Mononuclear cell (primary cell): Measurements from ENCODE around the gene MRFAP1. TPM values are rescaled to one million over a fixed set of nuclear protein-coding genes. Genes with fewer than 3 reads are reported as not detected.
"Not testable (repeated sequence)": the region's sequence is repeated elsewhere in the genome, so short reads cannot be mapped to it uniquely, and the experiment has no call there.

ENCODE experiments used
- H3K27me3 ChIP-seq: 2 replicates; pipeline ENCODE4 v1.6.0; 2011; ENCODE audit warnings: low read length, control low read depth; ENCODE audit not compliant: insufficient read depth
- H3K4me1 ChIP-seq: 2 replicates; pipeline ENCODE4 v1.5.1; 2011; ENCODE audit warnings: mild to moderate bottlenecking, low read length, control low read depth; ENCODE audit not compliant: insufficient read depth
- H3K4me3 ChIP-seq: 2 replicates; pipeline ENCODE4 v1.5.1; 2011; ENCODE audit warnings: mild to moderate bottlenecking, low read length, moderate library complexity
- H3K9me3 ChIP-seq: 2 replicates; pipeline ENCODE4 v1.5.1; 2011; ENCODE audit warnings: low read depth, mild to moderate bottlenecking, control low read depth, low read length
- total RNA-seq: library from RNA; depleted of rRNA; stranded (reverse); fragments of >200 nt; gene quantifications from one replicate; pipeline ENCODE4 v1.2.3, GENCODE V29; 2012

MRFAP1 gene
- total RNA-seq, 1 donor, result 77.9 TPM

DNA sequence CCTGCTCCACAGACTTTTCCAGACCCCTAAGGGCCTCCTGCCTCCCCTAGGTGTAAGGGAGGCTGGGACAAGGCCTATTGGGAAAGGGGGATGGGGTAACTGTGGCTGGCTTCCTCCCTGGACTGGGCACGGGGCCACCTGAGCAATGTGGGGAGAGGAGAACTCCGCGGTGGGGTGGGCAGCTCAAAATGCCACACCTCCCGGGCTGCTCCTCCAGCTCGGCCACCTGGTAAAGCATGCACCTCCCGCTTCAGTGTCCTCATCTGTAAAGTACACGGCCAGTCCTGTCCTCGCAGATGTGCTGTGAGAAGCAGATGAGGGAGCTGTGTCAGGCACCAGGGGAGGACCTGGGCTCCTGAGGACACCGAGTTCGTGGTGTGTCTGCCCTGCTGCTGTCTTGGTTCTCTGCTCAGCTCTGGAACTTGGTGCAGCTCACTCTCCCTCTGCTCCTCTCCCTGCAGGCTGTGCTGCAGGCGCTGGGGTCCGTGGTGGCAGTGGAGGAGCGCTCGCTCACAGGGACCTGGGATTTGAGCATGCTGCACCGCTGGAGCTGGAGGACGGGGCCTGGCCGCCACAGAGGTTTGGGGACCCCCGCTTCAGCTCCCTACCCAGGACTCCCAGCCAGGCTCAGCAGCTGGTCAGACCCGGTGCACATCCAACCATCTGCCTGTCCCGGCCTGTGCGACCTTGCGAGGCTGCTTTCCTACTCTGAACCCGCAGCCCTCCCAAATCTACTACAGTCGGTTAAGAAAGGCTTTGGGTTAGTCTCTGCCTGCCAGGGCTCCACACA is 20.8 kb upstream of the MRFAP1 start:
- H3K4me1 ChIP-seq, result no peaks in the 10 kb centered on the region
- no peak overlapping the region for H3K4me3 ChIP-seq
- no peaks in the 10 kb centered on the region for H3K9me3 ChIP-seq
- H3K27me3 ChIP-seq, result no peaks in the 10 kb centered on the region

DNA sequence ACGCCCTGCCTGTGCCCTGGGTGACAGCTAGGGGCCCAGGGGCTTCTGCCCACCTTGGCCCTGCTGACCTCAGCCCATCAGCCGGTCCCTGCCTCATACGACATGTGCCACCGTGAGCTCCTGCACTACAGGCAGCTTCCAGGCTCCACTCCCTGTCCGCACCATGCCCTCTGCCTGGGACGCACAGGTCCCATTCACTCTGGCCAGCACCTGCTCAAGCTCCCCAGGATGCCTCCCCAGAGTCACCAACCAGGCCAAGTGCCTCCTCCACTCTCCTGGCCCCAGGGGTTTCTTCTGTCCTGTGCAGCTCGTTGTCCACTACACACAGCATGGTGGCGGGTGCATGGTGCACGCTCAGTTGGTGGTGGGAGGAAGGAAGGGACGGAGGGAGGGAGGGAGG is 20.2 kb upstream of the MRFAP1 start:
- Histone ChIP-seq H3K4me3 (no peak overlapping the region), H3K9me3 (no peaks in the 10 kb centered on the region), H3K4me1 (no peaks in the 10 kb centered on the region), H3K27me3 (no peaks in the 10 kb centered on the region)

DNA sequence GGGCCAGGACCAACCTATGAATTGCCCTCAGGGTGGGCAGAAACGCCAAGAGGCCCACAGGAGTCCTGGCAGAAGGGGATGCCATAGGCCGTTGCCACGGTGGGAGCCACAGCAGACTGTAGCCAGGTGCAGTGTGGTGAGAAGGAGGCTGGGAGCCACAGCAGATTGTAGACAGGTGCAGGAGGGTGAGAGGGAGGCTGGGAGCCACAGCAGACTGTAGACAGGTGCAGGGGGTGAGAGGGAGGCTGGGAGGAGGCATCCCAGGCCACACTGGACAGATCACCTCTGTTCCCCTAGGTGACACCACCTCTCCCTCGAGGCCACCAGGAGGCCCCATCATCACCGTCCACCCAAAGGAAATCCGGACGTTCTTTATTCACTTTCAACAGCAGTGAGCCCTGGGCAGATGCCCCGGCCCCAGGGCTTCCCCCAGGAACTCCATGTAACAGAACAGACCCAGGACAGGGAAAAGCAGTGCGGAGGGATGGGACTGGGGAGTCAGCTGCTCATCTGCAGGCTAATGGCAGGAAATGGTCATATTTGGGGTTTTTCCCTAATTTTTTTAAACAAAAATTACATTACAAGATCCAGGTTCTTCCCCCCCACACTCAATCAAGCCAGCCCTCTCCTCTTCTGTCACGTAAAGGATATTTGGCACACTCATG is 19.5 kb upstream of the MRFAP1 start:
- Histone ChIP-seq H3K27me3 (no peaks in the 10 kb centered on the region), H3K4me1 (no peaks in the 10 kb centered on the region), H3K9me3 (no peaks in the 10 kb centered on the region), H3K4me3 (no peak overlapping the region)

DNA sequence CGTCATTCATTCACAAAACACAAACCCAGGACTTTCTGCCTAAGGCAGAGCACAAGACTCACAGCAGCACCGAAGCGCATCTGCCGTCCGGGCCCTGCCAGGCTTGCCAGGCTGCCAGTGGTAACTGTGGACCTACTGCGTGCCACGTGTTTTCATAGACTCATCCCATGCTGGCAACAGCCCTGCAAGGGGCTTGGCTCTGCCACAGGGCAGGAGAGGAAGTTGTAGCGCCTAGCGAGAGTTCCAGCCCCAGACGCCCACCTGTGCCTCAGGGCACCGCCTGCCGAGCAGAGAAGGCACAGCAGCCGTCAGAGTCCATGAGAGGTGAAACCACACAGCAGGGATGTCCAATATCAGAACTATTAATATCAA is 18.9 kb upstream of the MRFAP1 start:
- Histone ChIP-seq H3K27me3 (no peaks in the 10 kb centered on the region), H3K9me3 (no peaks in the 10 kb centered on the region), H3K4me3 (no peak overlapping the region), H3K4me1 (no peaks in the 10 kb centered on the region)

DNA sequence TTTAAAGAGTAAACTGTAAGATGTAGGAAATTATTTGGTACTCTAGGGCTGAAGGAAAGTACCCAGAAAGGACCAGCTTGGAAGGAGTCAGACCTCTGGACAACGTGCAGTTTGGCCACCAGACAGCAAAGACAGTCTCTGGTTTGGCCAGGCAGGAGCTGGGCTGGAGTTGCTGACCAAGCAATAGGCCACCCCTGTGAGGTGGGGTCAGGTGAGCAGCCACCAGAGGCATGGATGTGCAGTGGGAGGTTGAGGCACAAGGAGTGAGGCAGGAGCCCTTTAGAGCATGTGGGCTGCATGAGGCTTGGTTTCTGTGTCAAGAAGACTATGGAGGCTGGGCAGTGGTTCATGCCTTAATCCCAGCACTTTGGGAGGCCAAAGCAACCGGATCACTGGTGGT is 17.7 kb upstream of the MRFAP1 start:
- H3K9me3 ChIP-seq, result no peaks in the 10 kb centered on the region

DNA sequence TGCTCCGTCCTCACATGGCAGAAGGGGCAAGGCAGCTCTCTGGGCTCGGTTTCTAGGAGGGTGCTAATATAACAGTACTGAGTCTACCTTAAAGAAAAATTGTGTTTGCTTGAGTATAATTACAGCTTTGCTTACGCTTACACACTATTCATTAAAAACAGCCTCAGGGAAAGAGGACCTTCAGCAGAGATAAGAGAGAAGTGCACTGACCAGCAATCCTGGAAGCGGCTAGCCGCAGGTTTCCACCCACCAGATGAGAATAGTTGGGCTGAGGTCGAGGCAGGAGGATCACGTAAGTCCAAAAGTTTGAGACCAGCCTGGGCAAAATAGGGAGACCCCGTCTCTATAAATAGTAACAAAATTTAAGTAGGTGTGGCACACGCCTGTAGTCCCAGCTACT is 15.2 kb upstream of the MRFAP1 start:
- no peak overlapping the region for H3K4me3 ChIP-seq
- no peaks in the 10 kb centered on the region for H3K27me3 ChIP-seq
- H3K9me3 ChIP-seq, result no peaks in the 10 kb centered on the region

More for the DNA sequence above, 17.7 kb upstream of the MRFAP1 start:
- Histone ChIP-seq H3K27me3 (no peaks in the 10 kb centered on the region), H3K4me1 (no peaks in the 10 kb centered on the region), H3K4me3 (no peak overlapping the region)

DNA sequence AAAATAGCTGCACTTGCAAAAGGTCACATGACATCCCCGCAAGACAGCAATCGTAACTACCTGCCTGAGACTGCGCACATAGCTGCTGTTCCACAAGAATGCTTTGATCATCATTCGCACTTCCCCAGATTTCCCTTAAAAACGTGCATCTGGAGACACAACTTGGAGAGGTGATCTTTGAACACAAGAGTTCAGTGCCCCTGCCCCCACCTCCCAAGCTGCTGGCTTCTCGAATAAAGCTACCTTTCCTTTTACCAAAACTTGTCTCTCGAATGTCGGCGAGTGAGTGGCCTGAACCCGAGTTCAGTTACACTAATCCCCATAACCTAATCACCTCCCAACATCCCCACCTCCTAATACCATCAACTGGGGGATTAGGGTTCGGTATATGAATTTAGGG is 14.4 kb upstream of the MRFAP1 start:
- H3K27me3 ChIP-seq, result no peaks in the 10 kb centered on the region

More for the DNA sequence above, 15.2 kb upstream of the MRFAP1 start:
- no peaks in the 10 kb centered on the region for H3K4me1 ChIP-seq

DNA sequence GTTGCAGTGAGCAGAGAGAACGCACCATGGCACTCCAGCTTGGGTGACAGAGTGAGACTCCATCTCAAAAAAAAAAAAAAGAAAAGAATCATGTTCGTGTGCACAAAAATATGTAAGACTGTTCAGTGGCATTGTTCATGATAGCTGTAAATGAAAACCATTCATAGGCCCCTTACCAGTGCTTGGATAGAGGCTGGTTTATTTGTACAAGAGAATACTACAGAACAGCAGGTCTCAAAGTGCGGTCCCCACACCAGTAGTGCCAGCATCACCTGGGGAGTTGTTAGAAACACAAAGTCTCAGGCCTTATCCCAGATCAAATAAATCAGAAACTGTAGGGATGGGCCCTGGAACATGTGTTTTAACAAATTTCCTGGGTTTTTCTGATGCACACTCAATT is 12.7 kb upstream of the MRFAP1 start:
- Histone ChIP-seq H3K4me3 (no peak overlapping the region), H3K9me3 (no peaks in the 10 kb centered on the region), H3K4me1 (no peaks in the 10 kb centered on the region), H3K27me3 (no peaks in the 10 kb centered on the region)

More for the DNA sequence above, 14.4 kb upstream of the MRFAP1 start:
- Histone ChIP-seq H3K9me3 (no peaks in the 10 kb centered on the region), H3K4me1 (no peaks in the 10 kb centered on the region), H3K4me3 (no peak overlapping the region)

DNA sequence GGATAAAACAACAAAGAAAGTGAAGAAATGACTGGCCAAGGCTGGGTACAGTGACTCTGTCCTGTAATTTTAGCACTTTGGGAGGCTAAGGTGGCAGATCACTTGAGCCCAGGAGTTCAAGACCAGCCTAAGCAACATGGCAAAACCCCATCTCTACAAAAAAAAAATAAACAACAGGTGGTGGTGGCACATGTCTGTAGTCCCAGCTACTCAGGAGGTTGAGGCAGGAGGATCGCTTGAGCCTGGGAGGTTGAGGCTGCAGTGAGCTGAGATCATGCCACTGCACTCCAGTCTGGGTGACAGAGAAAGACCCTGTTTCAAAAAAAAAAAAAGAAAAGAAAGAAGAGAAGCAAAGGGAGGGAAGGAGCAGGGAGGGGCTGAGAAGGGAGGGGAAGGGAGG is 12.0 kb upstream of the MRFAP1 start:
- H3K4me3 ChIP-seq, H3K4me1 ChIP-seq, H3K9me3 ChIP-seq, H3K27me3 ChIP-seq: not testable (repeated sequence)

DNA sequence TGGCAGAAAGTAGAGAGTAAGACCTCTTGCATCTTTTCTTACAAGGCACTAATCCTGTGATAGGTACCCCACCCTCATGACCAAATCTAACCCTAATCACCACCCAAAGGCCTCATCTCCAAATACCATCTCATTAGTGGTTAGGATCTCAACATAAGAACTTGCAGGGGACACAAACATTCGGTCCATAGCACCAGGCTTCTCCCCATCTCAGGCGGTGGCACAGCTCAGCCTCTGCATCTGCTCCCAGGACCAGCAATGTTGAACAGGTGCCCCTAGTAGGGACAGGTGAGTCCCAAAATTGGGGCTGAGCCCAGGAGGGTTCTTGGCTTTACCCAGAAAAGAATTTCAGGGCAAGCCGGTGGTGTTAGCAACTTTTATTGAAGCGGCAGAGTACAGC is 8.4 kb upstream of the MRFAP1 start:
- peaks cover 8% of the 10 kb centered on the region for H3K4me1 ChIP-seq
- no peak overlapping the region for H3K4me3 ChIP-seq
- H3K27me3 ChIP-seq, result no peaks in the 10 kb centered on the region
- no peaks in the 10 kb centered on the region for H3K9me3 ChIP-seq

DNA sequence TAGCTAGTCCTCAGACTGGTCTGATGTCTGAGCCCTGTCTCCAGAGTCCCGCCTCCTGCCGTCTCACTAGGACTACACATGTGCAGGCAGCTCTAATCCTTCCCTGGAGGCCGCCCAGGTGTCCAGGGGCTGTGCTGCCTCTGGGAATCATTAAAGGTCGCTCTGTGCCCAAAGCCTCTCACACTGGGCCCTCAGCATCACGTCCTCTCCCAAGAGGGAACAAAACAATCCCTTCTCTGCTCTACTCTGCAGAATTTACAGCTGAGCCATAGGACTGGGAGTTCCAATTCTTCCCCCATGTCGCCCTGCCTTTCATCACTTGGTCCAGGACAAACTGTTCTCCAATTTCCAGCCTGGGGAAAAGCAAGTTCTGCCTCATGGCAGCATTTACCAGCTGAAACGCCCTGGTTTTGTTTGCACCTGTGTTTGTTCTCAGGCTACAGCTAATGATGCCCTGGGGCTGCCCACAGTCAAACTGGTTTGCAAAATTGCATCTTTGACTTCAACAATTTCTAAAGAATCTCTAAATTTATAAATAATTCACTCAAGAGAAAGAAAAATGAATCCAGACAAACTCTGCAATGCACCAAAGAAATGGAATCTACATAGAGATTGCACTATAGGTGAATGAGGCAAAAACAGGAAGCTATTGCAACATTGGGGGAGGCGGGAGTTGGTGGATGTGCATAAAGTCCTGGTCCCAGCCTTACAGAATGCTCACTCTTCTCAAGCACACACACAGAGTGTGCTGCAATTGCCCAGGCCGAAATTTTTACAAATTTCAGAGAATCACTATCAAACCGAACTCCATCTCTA is 7.2 kb upstream of the MRFAP1 start:
- Histone ChIP-seq H3K4me1 (peaks cover 8% of the 10 kb centered on the region), H3K9me3 (no peaks in the 10 kb centered on the region), H3K4me3 (no peak overlapping the region), H3K27me3 (no peaks in the 10 kb centered on the region)

DNA sequence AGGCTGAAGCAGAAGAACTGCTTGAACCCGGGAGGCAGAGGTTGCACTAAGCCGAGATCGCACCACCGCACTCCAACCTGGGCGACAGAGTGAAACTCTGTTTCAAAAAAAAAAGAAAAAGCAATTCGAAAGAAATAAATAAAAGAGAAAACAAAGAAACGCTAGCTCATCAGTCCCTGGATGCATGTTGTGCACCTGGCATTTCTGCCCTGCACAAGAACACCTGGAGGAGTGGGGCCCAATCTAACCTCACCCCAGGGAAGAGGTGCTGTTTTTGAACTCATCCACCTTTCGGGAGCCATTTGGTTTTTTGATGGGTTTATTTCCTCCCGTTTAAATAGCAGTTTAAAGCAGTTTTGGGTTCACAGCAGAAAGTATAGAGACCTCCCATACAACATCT is 5.7 kb upstream of the MRFAP1 start:
- Histone ChIP-seq H3K4me1 (peaks cover 9% of the 10 kb centered on the region), H3K9me3 (no peaks in the 10 kb centered on the region), H3K27me3 (no peaks in the 10 kb centered on the region), H3K4me3 (no peak overlapping the region)

DNA sequence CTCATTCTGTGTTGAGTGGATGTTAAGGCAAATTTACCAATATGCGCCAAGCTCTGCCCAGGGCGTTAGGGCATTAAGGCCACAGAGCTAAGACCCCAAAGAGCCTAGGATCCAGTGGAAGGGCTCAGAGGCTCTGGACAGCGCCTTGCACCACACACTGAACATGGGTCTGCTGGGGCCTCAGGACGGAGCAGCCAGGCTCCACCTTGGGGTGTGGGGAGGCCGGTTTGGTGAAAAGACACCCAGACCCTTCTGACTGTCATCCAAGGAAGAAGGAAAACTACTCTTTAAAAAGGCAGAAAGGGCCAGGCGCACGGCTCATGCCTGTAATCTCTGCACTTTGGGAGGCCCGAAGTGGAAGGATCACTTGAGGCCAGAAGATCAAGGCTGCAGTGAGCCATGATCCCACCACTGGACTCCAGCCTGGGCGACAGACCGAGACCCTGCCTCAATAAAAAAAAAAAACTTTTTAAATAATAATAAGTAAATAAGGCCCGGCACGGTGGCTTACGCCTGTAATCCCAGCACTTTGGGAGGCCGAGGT is 1.3 kb upstream of the MRFAP1 start:
- Histone ChIP-seq H3K4me1 (peaks cover 27% of the 10 kb centered on the region), H3K4me3 (no peak overlapping the region), H3K9me3 (no peaks in the 10 kb centered on the region), H3K27me3 (no peaks in the 10 kb centered on the region)

DNA sequence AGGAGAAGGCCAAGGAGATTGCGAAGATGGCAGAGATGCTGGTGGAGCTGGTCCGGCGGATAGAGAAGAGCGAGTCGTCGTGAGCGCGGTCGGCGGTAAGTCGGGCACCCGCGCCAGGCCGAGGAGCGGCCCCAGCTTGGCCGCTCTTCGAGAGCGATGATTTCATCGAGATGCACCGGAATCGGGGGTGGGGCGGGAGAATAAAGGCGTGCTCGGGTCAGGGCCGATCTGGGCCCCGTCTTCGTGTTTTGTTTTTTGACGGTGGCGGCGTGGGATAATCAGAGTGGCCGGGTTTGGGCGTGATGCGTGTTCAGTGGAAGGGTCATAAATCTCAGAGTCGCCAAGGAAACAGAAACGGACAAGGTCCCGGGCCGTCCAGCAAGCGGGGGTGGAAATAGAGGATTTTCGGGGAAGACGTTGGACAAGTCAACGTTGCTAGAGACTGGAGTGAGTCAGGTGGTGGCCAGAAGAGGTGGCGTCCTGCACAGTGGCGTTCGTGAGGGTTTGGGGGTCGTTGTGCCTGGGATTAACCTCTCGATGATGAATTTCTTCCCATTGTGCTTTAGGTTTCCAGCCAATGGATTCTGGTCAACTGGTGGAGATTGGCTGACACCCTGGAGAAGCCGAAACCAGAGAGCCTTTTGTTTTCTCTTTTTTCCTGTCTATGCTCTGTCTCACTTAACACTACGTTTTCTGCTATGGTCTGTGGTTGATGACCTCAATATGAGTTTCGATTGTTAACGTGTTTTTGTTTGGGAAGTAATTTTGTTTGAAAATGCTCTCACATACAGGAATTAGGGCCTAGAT is 882 bp downstream of the MRFAP1 start:
- peak overlapping the region; percentile 83 for H3K4me3 ChIP-seq
- H3K4me1 ChIP-seq, result peaks cover 27% of the 10 kb centered on the region
- no peaks in the 10 kb centered on the region for H3K9me3 ChIP-seq
- no peaks in the 10 kb centered on the region for H3K27me3 ChIP-seq
